ENCODE measurements around the gene LAD1.

LAD1 gene

GRCh38 chr1:201354151-201354900 is 44.8 kb downstream of the LAD1 start:
- Histone ChIP-seq H3K27ac (no peak overlapping the region), H3K9ac (no peak overlapping the region), H3K9me3 (no peaks in the 10 kb centered on the region), H3K4me3 (no peak overlapping the region), H3K27me3 (no peaks in the 10 kb centered on the region), H3K4me2 (no peak overlapping the region), H3K36me3 (no peaks in the 10 kb centered on the region), H3K4me1 (peaks cover 7% of the 10 kb centered on the region), H4K20me1 (no peaks in the 10 kb centered on the region)
- TF ChIP-seq Cebpa-rat (IDR thresholded peaks at IDR 0.05) = no peak

GRCh38 chr1:201353186-201353940 is 45.8 kb downstream of the LAD1 start:
- no peaks in the 10 kb centered on the region for H3K27me3 ChIP-seq
- no peaks in the 10 kb centered on the region for H3K4me1 ChIP-seq
- no peaks in the 10 kb centered on the region for H3K9me3 ChIP-seq
- H4K20me1 ChIP-seq = no peaks in the 10 kb centered on the region
- H3K27ac ChIP-seq = no peak overlapping the region
- H3K9ac ChIP-seq = no peak overlapping the region
- no peak overlapping the region for H3K4me3 ChIP-seq
- H3K4me2 ChIP-seq = no peak overlapping the region
- no peaks in the 10 kb centered on the region for H3K36me3 ChIP-seq
- TF ChIP-seq Cebpa-rat (IDR thresholded peaks at IDR 0.05) = no peak

- H3K4me3 ChIP-seq = no peak overlapping the region
- no peak for TF ChIP-seq Cebpa-rat (IDR thresholded peaks at IDR 0.05)
- no peaks in the 10 kb centered on the region for H3K4me1 ChIP-seq
- no peak overlapping the region for H3K4me2 ChIP-seq
- no peaks in the 10 kb centered on the region for H3K36me3 ChIP-seq
- H3K27ac ChIP-seq = no peak overlapping the region
- H3K9ac ChIP-seq = no peak overlapping the region
- no peaks in the 10 kb centered on the region for H3K27me3 ChIP-seq
- H3K9me3 ChIP-seq = no peaks in the 10 kb centered on the region
- H4K20me1 ChIP-seq = no peaks in the 10 kb centered on the region
Measured at GRCh38 chr1:201351617-201352016, 47.5 kb downstream of the LAD1 start.

DNA sequence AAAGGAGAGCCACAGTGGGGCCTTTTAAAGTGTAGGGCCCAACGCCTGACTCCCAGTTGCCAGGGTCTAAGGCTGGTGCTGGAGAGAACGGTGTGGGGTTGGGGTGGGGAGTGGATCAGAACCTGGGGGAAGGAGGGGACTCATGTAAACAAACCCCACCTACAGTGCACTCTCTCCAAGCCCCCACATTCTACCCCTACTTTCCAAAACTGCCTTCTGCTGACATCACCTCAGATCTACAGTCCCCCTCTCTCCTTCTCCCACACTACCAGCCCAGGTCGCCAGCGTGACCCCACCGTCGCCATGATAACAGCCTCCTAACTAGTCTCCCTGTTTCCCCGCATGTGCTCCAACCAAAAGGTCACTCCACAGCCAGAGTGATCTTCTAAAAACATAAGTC is 48.2 kb downstream of the LAD1 start:
- Histone ChIP-seq H3K4me1 (no peaks in the 10 kb centered on the region), H3K9ac (no peak overlapping the region), H4K20me1 (no peaks in the 10 kb centered on the region), H3K27me3 (no peaks in the 10 kb centered on the region), H3K4me3 (no peak overlapping the region), H3K36me3 (no peaks in the 10 kb centered on the region), H3K27ac (no peak overlapping the region), H3K9me3 (no peaks in the 10 kb centered on the region), H3K4me2 (no peak overlapping the region)
- no peak for TF ChIP-seq Cebpa-rat (IDR thresholded peaks at IDR 0.05)

- Histone ChIP-seq H3K9ac (no peak overlapping the region), H3K36me3 (no peaks in the 10 kb centered on the region), H3K4me3 (no peak overlapping the region), H3K27ac (no peak overlapping the region), H4K20me1 (no peaks in the 10 kb centered on the region), H3K27me3 (no peaks in the 10 kb centered on the region), H3K9me3 (no peaks in the 10 kb centered on the region), H3K4me1 (no peaks in the 10 kb centered on the region), H3K4me2 (no peak overlapping the region)
- TF ChIP-seq Cebpa-rat (IDR thresholded peaks at IDR 0.05) = no peak
Measured at GRCh38 chr1:201350361-201350725, 48.8 kb downstream of the LAD1 start.

- Histone ChIP-seq H3K4me2 (no peak overlapping the region), H3K27ac (no peak overlapping the region), H3K27me3 (no peaks in the 10 kb centered on the region), H3K4me1 (no peaks in the 10 kb centered on the region), H4K20me1 (no peaks in the 10 kb centered on the region), H3K9me3 (no peaks in the 10 kb centered on the region), H3K4me3 (no peak overlapping the region), H3K9ac (no peak overlapping the region), H3K36me3 (no peaks in the 10 kb centered on the region)
- TF ChIP-seq Cebpa-rat (IDR thresholded peaks at IDR 0.05) = no peak
Measured at GRCh38 chr1:201349092-201349491, 50.0 kb downstream of the LAD1 start.

DNA sequence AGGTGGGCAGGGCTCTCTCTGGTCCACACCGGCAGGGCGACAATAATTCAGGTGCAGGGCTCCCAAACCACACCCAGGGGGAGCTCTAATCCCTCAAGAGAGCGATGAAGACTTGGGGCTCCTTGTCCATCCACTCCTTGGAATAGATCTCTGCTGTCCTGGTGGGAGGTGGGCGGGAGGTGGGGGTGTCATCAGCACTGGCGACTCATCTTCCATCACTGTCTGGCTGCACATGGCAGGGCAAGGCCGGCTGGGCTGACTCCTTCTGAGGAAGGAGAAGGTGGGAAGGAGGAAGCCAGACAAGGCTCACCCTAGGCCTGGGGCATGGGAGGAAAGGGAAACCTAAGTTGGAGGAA is 50.9 kb downstream of the LAD1 start:
- H3K36me3 ChIP-seq = no peaks in the 10 kb centered on the region
- no peak overlapping the region for H3K27ac ChIP-seq
- H3K9ac ChIP-seq = no peak overlapping the region
- H3K4me1 ChIP-seq = no peaks in the 10 kb centered on the region
- H3K4me3 ChIP-seq = no peak overlapping the region
- no peak for TF ChIP-seq Cebpa-rat (IDR thresholded peaks at IDR 0.05)
- no peaks in the 10 kb centered on the region for H4K20me1 ChIP-seq
- no peak overlapping the region for H3K4me2 ChIP-seq
- H3K27me3 ChIP-seq = no peaks in the 10 kb centered on the region
- no peaks in the 10 kb centered on the region for H3K9me3 ChIP-seq

DNA sequence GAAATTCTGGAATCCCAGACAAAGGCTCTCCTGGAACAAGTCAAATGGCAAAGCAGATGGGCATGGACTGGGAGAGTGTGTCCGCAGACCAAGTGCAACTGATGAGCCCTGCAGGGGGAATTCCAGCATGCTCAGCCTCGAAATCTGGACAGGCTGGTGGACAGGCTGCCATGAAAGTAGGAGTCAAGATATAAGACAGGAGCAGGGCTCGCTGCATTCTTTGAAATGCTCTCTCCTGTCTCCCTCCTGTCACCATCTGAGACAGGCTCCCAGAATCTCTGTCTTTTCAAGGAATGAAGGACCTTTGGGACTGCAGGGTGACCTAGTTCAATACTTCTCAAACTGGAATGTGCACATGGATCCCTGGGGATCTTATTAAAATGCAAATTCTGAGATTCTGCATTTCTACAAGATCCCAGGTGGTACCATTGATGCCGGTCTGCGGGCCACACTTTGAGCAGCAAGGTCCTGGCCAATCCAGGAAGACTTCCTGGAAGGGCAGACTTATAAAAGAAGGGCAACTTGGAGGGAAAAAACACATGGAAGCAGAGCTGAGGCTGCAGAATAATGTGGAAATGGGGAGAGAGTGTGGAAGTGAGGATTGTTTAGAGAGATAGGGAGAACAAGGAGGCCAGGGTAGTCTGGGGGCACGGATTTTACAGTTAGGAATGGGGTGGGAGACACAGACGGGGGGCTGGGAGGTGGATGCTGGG is 51.5 kb downstream of the LAD1 start:
- no peak overlapping the region for H3K4me2 ChIP-seq
- no peaks in the 10 kb centered on the region for H3K27me3 ChIP-seq
- H3K4me3 ChIP-seq = no peak overlapping the region
- no peak overlapping the region for H3K27ac ChIP-seq
- H3K4me1 ChIP-seq = no peaks in the 10 kb centered on the region
- no peaks in the 10 kb centered on the region for H3K36me3 ChIP-seq
- no peak overlapping the region for H3K9ac ChIP-seq
- H3K9me3 ChIP-seq = no peaks in the 10 kb centered on the region
- H4K20me1 ChIP-seq = no peaks in the 10 kb centered on the region
- no peak for TF ChIP-seq Cebpa-rat (IDR thresholded peaks at IDR 0.05)

GRCh38 chr1:201346987-201347386 is 52.1 kb downstream of the LAD1 start:
- no peaks in the 10 kb centered on the region for H3K4me1 ChIP-seq
- H3K9ac ChIP-seq = no peak overlapping the region
- H3K27me3 ChIP-seq = no peaks in the 10 kb centered on the region
- no peak overlapping the region for H3K4me3 ChIP-seq
- H3K27ac ChIP-seq = no peak overlapping the region
- no peaks in the 10 kb centered on the region for H3K36me3 ChIP-seq
- H3K9me3 ChIP-seq = no peaks in the 10 kb centered on the region
- H4K20me1 ChIP-seq = no peaks in the 10 kb centered on the region
- no peak for TF ChIP-seq Cebpa-rat (IDR thresholded peaks at IDR 0.05)
- H3K4me2 ChIP-seq = no peak overlapping the region

- Histone ChIP-seq H3K4me3 (no peak overlapping the region), H3K4me2 (no peak overlapping the region), H4K20me1 (no peaks in the 10 kb centered on the region), H3K9ac (no peak overlapping the region), H3K4me1 (no peaks in the 10 kb centered on the region), H3K36me3 (no peaks in the 10 kb centered on the region), H3K27me3 (no peaks in the 10 kb centered on the region), H3K9me3 (no peaks in the 10 kb centered on the region), H3K27ac (no peak overlapping the region)
- no peak for TF ChIP-seq Cebpa-rat (IDR thresholded peaks at IDR 0.05)
Measured at GRCh38 chr1:201346337-201346939, 52.7 kb downstream of the LAD1 start.

Measured in BLaER1 (cell line).